Stimulated activated CD8-positive, alpha-beta memory T cell treated with anti-CD3 and anti-CD28 coated beads, Interleukin-12 subunit alpha, Interleukin-12 subunit beta, amount 100 ng/mL, for 4 hours (primary cell): ENCODE measurements around the gene DGKI.
"Not testable (repeated sequence)": the region's sequence is repeated elsewhere in the genome, so short reads cannot be mapped to it uniquely, and the experiment has no call there.

ENCODE experiments used
- DNase-seq: peaks from one replicate; pipeline ENCODE4 v3.0.0-alpha.2; 2020; ENCODE audit warnings: low read depth

The DGKI gene

DNA sequence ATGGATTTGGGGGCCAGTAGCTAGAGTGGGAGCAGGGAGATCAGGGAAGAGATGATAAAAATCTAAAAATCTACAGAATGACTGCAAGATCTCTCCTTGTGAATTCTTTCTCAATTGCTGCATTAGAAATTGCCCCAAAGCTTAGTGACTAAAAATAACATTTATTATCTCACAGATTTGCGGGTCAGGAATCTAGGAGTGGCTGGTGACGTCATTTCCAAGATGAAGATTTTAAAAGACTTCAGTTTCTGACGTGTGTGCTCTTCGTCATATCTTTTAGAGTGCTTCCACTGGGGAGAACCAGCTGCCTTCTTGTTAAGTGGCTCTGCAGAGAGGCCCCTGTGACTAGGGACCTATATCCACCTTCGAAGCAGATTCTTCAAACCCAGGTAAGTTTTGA is 112.6 kb downstream of the DGKI start:
- no peak for DNase-seq

DNA sequence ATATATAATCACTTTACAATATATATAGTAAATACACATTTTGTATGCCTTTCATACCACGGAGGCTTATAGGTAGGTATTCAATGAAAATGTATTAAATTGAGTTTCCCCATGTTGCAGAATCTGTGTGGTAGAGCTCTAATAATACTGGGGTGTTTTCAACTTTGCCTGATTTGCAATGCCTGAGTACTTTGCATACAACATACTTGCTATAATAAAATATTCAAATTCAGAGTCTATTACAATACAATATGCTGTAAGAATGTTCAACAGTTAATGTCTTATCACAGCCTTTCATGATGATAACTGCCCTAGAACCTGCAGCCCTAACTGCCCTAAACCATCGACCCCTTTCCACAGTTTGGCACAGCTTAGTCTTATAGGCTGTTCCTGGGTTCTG is 114.6 kb downstream of the DGKI start:
- DNase-seq: no peak

DNA sequence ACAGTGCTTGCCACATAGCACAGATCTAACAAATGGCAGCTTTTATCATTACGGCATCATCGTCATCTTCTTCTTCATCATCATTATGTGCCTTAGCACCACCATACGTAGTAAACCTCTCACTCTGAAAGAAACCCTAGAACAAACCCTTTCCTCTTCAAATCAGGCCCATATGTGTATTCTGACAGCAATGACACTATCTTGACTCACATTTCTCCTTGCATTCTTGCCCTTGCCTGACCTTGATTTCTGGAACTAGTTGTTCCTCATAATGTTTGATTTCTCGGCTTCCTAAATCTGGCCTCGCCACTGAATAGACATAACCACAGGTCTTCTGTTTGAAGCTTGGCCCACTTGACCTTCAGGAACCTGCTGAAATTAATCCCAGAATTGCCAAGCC is 115.3 kb downstream of the DGKI start:
- no peak for DNase-seq

DNA sequence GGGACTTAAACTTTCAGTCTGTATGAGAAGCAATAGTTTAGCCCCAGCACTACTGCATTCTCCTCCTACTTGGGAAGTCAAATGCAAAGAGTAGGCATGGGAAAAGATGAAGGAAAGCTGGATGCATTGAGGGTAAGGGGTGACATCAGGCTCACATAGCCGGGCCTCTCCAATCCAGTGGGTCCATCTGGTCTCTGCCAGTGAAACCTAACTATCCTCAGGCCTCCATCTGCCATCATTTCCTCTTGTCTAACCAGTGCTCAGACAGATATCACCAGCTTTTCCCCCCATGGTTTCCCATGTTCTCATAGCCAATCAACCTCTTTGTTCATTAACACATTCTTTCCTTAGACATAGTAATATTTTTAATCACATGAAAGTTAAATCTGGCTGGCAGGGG is 118.3 kb downstream of the DGKI start:
- no peak for DNase-seq

DNA sequence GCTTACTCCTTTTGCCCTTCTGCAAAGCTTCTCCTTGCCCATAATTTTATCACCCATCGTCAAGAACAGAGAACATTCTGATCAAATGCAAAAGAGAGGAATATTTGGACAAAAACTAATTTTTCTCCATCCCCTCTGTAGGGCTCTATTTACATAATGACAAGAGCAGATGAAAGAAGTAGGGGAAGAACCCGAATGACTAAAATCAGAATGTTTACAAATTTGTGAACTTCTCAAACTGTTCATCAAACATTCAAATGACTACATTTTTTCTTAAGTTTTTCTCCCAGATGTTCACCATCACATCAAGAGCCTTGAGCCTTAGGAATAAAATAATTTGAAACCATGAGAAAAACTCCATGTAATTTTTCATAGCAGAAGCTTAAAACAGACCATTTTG is 119.4 kb downstream of the DGKI start:
- DNase-seq: no peak

DNA sequence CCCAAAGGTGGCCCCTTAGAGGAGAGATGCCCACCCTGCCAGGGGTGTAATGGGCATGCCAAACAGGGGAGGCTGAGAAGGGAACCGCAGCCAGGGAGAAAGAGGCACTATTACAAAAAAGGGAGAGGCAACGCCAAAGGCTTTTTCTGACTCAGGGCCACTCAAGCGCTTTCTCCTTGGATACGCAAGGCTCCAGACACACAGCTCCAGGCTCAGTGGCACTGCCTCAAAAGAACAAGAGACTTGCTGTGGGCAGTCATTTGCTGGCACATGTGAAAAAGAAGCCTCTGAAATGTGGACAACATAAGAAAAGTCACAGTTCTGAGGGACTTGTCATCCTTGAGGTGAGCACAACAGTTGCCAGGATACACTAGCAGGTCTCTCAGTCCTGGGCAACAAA is 128.4 kb downstream of the DGKI start:
- no peak for DNase-seq

DNA sequence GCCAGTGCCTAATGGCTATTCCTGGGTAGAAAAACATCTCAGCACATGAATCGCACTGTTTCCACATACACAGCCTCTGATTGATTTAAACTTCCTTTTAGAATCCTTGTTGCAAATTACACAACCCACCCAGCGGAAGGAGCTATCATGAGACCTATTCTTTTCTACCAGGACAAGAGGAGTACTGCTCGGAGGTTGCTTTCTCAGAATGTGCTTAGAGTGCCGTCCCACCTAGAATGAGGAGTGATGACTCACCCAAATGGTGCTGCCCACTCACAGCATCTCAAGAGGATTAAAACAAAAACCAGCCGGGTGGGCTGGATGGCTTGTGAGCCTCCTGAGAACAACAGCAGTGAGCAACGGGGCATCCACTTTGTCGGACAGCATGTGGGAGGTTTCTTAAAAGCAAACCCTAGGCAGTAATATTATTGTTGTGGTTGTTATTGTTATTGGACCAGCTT is 128.9 kb downstream of the DGKI start:
- DNase-seq: no peak

DNA sequence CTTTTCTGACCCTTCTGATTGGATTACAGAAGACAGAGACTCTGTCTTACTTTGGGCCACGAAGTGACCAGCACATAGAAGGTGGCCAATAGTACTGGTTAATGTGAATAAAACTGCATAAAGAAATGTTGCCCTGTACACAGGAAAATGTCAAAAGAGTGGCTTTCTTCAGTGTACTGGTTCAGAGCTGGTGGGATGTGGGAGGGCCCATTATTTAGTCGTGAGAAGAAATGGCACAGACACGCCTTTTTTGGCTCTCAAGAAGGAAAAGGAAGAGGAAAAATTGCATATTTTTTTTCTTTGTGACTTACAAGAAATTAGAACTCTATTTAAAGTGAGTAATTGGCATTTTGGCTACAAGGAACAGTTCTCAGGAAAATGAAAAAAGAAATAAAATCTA is 129.7 kb downstream of the DGKI start:
- DNase-seq: no peak

DNA sequence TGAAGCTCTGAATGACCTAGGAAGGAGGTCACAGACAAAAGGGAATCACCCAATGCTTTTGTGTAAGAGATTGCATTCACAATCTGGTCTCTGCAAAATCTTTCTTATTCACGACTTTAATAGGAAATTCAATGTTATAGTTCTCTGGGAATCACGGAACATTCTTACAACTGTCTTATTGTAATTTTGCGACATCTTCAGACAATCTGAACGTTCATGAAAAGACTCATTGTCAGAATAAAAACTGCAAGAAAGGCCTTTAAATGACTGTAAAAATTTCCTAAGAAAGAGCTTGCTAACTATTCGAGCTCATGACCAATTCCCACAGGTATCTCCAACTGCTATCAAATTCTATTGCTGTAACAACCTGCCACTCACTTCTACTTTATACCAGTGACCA is 130.7 kb downstream of the DGKI start:
- DNase-seq: no peak

DNA sequence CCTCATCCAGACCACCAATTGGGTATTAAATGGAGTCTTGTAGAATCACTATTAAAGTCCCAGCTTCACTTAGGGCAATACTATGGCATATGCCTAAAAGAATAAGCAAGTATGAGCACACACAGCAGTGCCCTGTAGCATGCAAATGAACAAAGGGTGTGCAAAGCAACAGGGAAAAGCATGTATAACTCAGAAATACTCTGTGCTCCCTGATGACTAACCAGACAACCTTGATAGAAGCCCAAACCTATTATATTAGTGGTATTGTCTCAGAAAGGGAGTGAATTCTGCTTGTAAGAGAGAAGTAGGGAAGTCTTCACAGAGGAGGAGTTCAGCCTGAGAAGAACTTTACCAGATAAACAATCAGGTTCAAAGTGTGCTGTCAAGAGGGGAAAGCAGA is 131.2 kb downstream of the DGKI start:
- no peak for DNase-seq

DNA sequence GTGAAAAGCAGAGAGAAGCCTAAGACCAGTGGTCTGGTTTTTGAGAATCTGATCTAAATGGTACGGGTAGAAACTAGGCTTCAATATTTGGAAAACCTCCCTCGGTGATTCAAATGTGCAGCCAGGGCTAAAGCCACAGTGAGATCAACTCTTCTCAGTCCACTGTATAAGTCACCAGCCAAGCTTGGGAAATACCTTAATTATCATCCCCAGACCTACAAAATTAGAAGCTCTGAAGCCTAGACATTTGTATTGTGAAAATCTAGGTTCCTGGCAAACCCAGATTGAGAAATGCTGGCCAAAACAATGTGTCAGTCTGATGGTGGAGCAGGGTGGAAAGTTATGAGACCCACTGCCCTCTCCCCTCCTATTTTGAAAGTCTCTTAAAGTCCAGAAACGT is 131.7 kb downstream of the DGKI start:
- no peak for DNase-seq

DNA sequence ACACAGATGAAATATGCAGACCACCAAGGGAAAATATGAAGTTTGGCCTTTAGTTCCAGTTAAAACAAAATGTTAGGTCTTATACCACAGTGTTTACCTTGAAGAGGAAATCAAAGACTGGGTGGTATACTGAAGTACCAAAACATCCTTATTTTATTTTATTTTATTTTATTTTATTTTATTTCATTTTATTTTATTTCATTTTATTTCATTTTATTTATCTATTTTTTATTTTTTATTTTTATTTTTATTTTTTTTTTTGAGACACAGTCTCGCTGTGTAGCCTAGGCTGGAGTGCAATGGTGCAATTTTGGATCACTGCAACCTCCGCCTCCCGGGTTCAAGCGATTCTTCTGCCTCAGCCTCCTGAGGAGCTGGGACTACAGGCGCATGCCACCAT is 140.4 kb downstream of the DGKI start:
- not testable (repeated sequence) for DNase-seq

DNA sequence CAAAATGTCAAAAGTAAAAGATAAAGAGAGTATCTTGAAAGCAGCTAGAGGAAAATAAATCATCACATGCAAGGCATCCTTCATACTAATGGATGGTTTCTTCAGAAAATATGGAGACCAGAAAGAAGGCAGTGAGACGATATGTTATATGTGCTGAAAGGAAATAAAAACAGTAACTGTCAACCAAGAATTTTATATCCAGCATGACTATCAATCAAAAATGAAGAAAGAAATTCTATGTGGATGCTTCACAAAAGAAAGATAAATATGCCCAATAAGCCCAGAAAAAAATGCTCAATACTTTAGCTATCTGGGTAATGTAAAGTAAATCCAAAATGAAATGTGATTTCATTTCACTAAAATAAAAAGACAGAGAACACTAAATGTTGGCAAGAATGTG is 142.1 kb downstream of the DGKI start:
- no peak for DNase-seq

DNA sequence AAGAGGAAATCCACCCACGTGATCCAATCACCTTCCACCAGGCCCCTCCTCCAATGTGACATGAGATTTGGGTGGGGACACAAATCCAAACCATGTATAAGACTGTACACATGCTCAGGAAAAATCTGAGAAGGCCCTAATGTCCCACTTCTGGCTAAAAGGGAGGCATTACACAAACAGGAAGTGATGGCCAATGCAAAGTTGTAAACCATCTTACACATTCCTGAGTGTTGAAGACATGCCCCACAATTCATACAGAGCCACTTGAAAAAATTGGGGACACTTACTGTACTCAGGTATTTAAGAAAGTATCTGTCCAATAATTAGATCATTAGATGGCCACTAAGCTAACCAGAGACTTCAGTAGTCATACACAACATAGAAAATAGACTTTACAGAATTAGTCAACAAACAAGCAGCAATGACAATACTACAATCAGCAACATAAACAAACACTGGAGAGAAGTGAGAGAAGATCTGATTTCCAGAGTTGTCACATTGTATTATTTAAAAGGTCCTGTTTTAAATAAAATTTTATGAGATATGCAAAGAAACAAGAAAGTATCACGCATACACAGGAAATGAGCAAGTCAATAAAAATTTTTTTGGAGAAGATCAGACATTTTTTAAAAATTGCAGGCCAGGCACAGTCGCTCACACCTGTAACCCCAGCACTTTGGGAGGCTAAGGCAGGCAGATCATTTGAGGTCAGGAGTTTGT is 143.3 kb downstream of the DGKI start:
- DNase-seq: no peak

DNA sequence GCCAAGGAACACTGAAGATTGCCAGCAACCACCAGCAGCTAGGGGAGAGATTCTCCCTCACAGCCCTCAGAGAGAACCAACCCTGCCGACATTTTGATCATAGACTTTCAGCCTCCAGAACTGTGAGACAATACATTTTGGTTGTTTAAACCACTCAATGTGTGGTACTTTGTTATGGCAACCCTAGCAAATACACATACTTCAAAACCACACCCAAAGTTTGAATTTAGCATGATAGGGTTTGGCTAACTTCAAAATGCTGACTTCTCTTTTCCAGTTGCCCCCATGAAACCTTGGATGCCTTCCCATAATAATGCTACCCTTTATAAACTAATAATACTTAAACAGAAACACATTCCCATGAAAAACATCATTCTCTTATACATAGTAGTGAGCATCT is 149.8 kb downstream of the DGKI start:
- DNase-seq: no peak

DNA sequence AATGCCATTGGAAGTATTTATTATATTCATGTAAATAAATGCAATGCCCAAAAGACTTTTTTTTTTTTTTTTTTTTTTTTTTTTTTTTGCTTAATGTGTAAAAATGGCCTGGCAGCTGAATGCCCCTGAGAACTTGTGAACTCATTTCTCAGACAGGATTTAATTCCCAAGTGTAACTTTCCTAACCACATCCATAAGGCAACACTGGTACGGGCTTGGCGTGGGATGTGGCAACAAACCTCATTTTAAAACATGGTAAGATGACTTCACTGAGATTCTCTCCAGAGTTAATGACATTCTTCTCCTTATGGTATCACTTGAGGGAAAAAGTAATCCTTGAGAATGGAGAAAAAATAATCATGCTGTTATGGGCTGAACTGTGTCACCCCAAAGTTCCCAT is 150.4 kb downstream of the DGKI start:
- no peak for DNase-seq

DNA sequence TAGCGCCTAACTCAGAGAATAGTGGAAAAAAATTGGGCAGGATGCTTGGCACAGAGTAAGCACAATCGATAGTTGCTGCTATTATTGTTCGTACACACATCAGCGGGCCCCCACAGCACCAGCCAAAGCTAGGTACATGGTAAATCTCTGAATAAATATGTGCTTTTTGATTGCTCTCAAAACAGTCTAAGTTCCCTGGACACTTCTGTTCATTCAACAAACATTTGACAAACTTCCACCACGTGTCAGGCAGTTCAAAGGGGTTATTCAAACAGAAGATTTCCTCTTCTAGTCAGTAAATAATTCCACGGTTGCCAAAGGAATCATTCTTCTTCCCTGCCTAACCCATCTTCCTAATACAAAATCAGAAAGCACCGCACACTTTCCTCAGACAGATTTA is 150.8 kb downstream of the DGKI start:
- no peak for DNase-seq

DNA sequence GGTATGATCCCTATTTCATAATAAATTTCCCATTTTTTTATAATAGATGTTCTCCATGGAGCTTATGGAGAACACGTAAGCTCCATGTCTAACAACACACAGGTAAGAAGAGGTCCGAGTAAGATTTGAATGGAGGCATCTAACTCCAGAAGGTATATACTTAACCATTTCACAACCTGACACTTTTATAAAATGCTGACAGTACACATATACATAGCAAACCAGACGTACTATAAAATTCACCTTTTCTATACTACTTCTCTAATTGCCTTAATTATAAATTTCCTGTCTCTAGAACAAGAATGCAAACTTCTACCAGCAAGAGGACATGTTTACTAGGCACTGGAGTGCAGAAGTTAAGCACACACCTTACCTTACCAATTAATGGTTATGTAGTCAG is 151.3 kb downstream of the DGKI start:
- no peak for DNase-seq

DNA sequence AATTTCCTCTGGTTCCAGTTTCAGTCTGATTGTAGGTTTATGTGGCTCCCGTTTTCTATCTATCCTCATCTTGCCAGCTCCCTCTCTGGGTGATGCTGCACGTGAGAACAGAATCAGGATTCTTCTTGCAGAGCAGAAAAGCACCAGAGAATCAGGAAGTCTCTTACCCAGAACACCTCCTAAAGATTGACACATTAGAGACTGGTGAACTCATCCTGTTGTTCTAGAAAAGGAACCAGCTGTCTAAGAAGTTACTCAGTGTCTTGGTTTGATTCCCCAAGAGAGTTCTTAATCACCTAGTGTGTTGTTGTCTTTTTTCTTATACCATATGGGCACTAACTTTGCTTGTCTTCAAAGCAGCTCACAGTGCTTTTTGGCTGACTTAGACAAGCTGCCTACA is 152.4 kb downstream of the DGKI start:
- no peak for DNase-seq

DNA sequence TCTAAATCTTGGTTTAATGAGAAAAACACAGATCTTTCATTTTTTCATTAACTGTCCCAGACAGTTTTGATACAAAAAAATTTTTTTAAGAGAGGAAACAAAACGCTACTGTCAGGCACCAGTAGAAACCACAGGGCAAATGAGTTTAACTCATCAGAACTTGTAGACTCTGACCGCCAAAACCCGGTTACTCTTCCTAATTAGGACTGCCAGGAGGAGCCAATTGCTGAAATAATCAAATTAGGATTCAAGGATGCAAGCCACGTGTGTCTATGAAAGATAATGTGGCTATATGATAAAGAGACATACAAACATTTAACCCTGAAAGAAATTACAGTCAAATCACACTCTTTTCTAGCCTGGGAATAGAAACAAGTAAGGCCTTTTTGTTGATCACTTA is 154.4 kb downstream of the DGKI start:
- DNase-seq: no peak

DNA sequence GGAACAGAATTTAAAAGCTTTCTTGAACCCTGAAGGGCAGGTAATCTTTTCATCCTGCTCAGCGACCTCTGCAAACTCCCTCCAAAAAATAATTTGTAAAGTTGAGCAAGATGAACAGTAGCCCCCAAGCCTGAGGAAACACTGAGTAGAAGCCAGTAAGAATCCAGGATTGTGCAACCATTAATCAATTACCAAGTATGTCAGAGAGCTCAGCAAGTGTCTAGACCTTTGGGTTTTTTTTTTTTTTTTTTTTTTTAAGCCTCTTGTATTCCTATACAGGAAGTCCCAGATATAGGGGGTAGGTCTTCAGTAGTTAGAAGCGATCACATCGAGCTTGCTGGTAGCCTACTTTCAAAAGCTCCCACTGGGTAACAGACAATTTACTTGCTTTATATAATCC is 155.2 kb downstream of the DGKI start:
- no peak for DNase-seq

DNA sequence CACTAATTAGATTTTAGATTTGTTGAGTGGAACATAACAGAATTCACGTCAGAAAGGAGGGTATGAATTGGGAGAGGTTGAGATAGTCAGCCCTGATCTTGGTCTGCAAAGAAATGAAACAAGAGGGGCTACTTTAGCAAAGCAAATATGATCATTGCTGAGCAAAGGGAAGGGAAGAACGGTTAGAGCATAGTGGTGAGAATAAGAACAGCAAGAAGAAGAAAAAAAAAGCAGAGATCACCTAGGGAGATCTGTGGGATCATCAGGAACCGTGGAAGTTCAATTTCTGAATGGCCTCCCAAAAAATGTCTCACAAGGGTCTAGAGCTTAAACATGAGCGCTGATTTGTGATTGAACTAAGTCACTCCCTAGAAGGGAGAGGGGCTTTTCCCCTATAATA is 156.1 kb downstream of the DGKI start:
- no peak for DNase-seq

DNA sequence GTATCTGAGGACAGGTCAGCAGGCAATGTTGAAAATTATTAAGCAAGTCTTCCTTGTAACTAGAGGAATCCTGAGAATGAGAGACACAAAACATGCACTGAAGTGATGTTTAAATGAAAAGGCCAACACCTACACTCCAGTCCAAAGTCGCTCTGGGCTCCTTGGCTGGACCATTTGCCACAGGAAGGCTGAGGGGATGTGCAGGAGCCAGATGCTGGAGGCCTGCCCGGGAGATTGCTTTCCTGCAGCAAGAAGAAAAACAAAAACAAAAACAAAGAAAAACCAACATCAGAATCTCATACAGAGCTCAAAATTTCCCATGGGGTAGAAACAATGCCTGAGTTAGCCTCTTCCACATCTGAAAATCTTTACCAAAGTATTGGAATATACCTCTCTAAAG is 157.0 kb downstream of the DGKI start:
- DNase-seq: no peak

DNA sequence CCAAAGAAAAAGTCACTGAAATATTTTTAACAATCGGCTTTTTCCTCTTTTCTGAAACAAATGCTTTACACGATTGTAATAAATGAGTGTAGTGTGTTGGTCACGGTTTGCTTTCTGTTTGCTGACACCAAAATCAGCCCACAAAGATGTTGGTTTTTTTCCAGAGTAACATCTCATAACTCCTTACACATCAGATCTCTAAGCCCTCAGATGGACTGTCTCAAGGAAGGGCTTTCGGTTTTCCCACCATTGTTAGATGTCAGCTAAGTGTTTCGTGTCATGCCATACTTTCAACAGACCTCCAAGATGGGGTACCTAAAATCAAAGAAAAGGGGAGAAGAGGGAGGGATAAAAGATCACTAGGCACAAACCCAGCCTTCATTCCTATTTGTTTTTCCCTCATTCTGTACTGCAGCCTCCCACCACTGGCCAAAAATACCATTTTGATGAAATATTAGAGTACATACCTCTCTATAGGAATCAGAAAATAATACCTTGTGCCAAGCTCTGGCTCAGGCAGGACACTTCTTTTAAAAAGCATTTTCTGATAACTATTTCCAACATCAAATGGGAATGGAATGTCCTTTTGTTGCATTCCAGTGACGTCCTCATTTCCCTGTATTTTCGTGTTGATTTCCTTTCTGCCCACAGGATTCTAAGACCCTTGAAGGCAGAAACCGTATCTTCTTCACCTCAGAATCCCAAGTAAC is 159.1 kb downstream of the DGKI start:
- no peak for DNase-seq
